HL-60 (cell line): ENCODE results near the gene NSFL1C.

ENCODE experiments used
- DNase-seq, 2 experiments: peaks; one replicate each; pipeline ENCODE4 v3.0.0-alpha.2; 2010 to 2020; ENCODE audit warnings: low read depth in 1 of 2, low spot score in 1 of 2
- H3K27ac ChIP-seq: fragments of 250-450 bp; sonication (Bioruptor Pico); replicated peaks from 2 replicates; pipeline ENCODE4 v1.5.1; 2020; ENCODE audit warnings: mild to moderate bottlenecking, moderate library complexity
- H3K27me3 ChIP-seq: fragments of 250-450 bp; sonication (Bioruptor Pico); 2 replicates; pipeline ENCODE4 v1.5.1; 2021; ENCODE audit warnings: mild to moderate bottlenecking, moderate library complexity; ENCODE audit not compliant: insufficient read depth, poor library complexity, severe bottlenecking
- H3K4me3 ChIP-seq: replicated peaks from 2 replicates; pipeline ENCODE4 v1.5.1; 2011; ENCODE audit warnings: mild to moderate bottlenecking, control low read depth, low read length; ENCODE audit not compliant: insufficient read depth
- GABPA ChIP-seq: IDR thresholded peaks from 2 replicates; pipeline ENCODE4 v1.6.1; 2012; ENCODE audit warnings: low read depth
- POLR2AphosphoS5 ChIP-seq: IDR thresholded peaks from 2 replicates; pipeline ENCODE4 v1.6.1; 2012; ENCODE audit warnings: low read depth
- SPI1 ChIP-seq: IDR thresholded peaks from 2 replicates; pipeline ENCODE4 v1.6.1; 2012; ENCODE audit warnings: low read depth, mild to moderate bottlenecking, borderline replicate concordance
- TF ChIP-seq, protein P1 (sequence below): IDR thresholded peaks from 2 replicates; pipeline ENCODE4 v1.6.1; 2012; ENCODE audit warnings: low read depth; ENCODE audit not compliant: insufficient replicate concordance
- TF ChIP-seq, protein P2 (sequence below): IDR thresholded peaks from one replicate; pipeline ENCODE4 v1.5.1; 2011; ENCODE audit warnings: low read length, control low read depth, inconsistent platforms; ENCODE audit not compliant: insufficient read depth

Gene NSFL1C

DNA sequence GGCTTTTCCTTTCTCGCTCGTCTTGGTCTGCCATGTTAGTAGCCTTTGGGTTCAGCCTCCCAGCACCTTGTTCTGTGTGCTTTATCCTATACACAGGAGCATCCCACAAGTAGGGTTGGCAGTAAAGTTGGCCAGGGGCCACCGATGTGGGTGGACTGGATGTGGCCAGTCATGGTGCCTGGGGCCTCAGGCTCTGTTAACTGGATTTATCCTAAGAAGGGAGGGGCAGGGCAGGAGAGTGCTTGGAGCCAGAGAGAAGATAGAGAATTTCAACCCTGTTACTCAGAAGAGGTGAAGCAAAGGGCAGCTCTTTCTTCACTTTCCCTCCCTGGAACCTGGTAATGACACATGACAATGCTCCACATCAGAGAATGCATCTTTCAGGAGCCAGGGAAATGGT is 38.7 kb upstream of the NSFL1C start:
- Histone ChIP-seq H3K27ac (no peak overlapping the region), H3K27me3 (no peaks in the 10 kb centered on the region), H3K4me3 (no peak overlapping the region)
- TF ChIP-seq, protein P1, sequence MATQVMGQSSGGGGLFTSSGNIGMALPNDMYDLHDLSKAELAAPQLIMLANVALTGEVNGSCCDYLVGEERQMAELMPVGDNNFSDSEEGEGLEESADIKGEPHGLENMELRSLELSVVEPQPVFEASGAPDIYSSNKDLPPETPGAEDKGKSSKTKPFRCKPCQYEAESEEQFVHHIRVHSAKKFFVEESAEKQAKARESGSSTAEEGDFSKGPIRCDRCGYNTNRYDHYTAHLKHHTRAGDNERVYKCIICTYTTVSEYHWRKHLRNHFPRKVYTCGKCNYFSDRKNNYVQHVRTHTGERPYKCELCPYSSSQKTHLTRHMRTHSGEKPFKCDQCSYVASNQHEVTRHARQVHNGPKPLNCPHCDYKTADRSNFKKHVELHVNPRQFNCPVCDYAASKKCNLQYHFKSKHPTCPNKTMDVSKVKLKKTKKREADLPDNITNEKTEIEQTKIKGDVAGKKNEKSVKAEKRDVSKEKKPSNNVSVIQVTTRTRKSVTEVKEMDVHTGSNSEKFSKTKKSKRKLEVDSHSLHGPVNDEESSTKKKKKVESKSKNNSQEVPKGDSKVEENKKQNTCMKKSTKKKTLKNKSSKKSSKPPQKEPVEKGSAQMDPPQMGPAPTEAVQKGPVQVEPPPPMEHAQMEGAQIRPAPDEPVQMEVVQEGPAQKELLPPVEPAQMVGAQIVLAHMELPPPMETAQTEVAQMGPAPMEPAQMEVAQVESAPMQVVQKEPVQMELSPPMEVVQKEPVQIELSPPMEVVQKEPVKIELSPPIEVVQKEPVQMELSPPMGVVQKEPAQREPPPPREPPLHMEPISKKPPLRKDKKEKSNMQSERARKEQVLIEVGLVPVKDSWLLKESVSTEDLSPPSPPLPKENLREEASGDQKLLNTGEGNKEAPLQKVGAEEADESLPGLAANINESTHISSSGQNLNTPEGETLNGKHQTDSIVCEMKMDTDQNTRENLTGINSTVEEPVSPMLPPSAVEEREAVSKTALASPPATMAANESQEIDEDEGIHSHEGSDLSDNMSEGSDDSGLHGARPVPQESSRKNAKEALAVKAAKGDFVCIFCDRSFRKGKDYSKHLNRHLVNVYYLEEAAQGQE, result no peak
- TF ChIP-seq POLR2AphosphoS5 (no peak), GABPA (no peak), SPI1 (no peak)
- TF ChIP-seq, protein P2, sequence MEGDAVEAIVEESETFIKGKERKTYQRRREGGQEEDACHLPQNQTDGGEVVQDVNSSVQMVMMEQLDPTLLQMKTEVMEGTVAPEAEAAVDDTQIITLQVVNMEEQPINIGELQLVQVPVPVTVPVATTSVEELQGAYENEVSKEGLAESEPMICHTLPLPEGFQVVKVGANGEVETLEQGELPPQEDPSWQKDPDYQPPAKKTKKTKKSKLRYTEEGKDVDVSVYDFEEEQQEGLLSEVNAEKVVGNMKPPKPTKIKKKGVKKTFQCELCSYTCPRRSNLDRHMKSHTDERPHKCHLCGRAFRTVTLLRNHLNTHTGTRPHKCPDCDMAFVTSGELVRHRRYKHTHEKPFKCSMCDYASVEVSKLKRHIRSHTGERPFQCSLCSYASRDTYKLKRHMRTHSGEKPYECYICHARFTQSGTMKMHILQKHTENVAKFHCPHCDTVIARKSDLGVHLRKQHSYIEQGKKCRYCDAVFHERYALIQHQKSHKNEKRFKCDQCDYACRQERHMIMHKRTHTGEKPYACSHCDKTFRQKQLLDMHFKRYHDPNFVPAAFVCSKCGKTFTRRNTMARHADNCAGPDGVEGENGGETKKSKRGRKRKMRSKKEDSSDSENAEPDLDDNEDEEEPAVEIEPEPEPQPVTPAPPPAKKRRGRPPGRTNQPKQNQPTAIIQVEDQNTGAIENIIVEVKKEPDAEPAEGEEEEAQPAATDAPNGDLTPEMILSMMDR, result no peak
- DNase-seq, result no peak

DNA sequence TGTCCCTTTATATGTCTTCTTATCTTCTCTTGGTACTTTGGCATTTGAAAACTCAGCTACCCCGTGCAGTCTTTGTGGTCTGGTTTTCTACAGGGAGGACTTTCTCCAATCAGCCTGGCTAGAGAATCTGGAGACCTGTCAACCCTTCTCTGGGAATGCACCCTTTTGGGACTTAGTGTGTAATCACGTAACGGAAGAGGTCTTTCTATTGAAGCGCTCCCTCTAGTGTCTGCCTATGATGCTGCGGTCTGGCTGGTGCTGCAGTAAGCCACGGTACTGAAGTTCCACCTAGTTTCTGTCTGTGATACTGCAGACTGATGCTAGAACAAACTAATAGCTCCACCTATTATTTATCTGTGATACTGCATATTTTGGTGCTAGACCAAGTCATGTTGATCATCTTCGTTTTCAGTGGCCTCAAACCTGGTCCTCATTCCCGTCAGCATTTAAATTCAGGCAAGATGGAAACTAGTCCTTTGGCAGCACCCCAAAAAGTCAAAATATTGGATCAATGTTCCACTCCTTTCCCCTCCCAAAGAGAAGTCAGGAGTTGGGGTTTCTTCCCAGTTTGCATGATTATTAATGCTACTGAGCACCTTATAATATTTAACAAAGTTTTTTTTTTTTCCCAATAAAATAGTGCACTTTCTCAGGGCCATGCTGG is 37.0 kb upstream of the NSFL1C start:
- no peak overlapping the region for H3K4me3 ChIP-seq
- TF ChIP-seq, protein P2, result peak; percentile 100
- no peak for TF ChIP-seq POLR2AphosphoS5
- H3K27me3 ChIP-seq, result no peaks in the 10 kb centered on the region
- no peak overlapping the region for H3K27ac ChIP-seq
- peak; percentile 89 to 93 for DNase-seq

DNA sequence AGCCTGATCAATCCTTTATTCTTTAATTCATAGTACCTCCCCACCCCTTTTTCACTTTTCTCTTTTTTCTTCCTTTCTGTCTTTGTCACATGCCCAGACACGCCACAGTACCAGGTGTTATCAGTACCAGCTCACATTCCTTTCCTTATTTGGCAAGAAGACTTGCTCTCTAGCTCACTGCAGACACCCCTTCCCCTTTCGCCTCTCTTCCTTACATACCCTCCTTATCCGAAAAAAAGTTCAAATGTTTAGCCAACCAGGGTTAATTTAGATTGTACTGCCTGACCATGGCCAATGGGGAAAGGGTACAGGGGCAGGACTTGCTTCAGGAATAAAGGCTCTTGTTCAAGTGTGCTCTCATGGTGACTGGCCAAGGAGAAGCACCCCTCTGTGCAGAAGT is 33.8 kb upstream of the NSFL1C start:
- no peak overlapping the region for H3K27ac ChIP-seq
- TF ChIP-seq, protein P1, result no peak
- TF ChIP-seq GABPA, result no peak
- TF ChIP-seq POLR2AphosphoS5, result no peak
- TF ChIP-seq, protein P2, result no peak
- TF ChIP-seq SPI1, result no peak
- H3K4me3 ChIP-seq, result no peak overlapping the region
- no peaks in the 10 kb centered on the region for H3K27me3 ChIP-seq
- DNase-seq, result no peak
